Skin of body (tissue), 2 donors: ENCODE measurements around the gene PTDSS2. TPM values are rescaled to one million over a fixed set of nuclear protein-coding genes. Genes with fewer than 3 reads are reported as not detected.
"Not testable (repeated sequence)": the region's sequence is repeated elsewhere in the genome, so short reads cannot be mapped to it uniquely, and the experiment has no call there.

Experiments
- DNase-seq: peaks from one replicate; lab custom pipeline; 2025; lab: John Stamatoyannopoulos, UW
- total RNA-seq: library from RNA; depleted of rRNA; stranded (reverse); fragments of >200 nt; gene quantifications from one replicate; pipeline ENCODE4 v1.2.3, GENCODE V29; 2014

PTDSS2 gene
- total RNA-seq, 1 donor from 2014 or later, result 14.1 TPM

GRCh38 chr11:468493-468892, 18.4 kb downstream of the PTDSS2 start:
- no peak for DNase-seq

DNA sequence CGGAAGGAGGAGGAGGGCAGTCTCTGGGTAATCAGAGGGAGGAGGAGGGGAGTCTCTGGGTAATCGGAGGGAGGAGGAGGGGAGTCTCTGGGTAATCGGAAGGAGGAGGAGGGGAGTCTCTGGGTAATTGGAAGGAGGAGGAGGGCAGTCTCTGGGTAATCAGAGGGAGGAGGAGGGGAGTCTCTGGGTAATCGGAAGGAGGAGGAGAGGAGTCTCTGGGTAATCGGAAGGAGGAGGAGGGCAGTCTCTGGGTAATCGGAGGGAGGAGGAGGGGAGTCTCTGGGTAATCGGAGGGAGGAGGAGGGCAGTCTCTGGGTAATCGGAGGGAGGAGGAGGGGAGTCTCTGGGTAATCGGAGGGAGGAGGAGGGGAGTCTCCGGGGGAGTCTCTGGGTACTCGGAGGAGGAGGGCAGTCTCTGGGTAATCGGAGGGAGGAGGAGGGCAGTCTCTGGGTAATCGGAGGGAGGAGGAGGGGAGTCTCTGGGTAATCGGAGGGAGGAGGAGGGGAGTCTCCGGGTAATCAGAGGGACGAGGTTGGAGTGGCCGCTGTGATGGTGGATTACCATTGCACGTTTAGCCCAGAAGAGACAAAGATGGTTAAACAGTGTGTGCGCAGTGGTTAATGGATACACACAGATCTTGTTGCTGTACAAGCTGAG, 19.1 kb downstream of the PTDSS2 start:
- not testable (repeated sequence) for DNase-seq

DNA sequence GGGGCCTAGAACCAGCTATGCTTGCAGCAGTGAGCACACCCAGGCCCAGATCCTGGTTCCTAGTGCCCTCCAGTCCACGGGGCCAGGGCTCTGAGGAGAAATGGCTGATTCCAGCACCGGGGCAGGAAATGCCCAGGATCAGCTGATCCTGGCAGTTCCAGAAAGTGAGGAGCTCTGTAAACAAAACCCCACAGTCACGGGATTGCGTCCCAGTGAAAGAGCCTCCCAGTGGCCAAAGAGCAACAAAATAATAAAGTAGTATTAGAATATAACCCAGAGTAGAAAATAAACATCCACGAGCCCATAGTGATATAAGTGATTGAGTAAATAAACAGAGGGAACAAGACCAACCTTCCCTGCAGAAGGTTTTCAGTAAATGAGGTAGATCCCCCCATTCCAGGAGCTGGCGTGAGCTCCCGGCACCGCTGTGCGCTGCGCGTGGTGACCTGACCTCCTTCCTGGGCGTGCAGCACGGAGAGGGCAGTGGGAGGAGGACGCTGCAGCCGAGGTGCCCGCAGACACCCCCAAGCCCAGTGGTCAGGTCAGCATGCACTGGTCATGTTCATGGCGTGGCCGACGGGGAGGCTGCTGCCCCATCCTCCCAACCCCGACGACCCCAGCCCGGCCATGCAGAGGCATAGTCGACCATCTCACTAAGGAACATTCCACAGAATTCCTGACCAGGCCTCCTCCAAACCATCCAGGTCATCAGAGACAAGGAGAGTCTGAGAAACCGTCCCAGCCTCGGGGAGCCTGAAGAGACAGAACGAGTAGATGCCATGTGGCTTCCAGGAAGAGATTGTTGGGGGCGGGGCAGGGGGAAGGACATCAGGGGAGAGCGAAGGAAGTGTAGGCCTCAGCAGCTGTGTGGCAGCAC, 19.8 kb downstream of the PTDSS2 start:
- DNase-seq, result peak; percentile 16

DNA sequence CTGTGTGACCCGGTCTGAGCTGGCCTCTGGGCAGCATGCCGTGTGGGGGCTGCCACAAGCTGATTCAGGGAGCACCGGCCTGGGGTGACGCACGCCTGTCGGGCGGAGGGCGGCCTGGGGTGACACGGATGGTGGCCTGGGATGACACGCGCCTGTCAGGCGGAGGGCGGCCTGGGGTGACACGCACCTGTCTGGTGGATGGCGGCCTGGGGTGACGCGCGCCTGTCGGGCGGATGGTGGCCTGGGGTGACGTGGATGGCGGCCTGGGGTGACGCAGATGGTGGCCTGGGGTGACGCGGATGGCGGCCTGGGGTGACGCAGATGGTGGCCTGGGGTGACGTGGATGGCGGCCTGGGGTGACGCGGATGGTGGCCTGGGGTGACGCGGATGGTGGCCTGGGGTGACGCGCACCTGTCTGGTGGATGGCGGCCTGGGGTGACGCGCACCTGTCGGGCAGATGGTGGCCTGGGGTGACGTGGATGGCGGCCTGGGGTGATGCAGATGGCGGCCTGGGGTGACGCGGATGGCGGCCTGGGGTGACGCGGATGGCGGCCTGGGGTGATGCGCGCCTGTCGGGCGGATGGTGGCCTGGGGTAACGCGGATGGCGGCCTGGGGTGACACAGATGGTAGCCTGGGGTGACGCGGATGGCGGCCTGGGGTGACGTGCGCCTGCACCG, 21.5 kb downstream of the PTDSS2 start:
- DNase-seq, result no peak

- no peak for DNase-seq
Measured at GRCh38 chr11:472272-472671, 22.2 kb downstream of the PTDSS2 start.

DNA sequence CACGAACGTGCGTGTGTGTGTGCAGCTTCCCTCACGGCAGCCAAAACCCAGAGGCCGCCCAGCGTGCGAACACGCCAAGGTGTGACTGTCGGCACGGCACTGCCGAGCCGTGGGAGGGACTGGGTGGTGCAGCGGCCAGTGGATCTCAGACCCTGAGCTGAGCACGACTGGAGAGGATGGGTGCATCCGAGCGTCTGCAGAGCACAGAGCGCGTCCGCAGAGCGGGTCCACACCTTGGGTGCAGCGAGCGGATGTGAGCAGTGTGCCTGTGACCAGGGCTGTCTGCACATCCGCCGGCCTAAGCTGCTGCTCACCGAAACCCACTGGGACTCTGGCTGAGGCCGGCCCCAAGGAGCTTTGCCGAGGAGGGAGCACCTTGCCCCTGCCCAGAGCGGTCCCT, 22.7 kb downstream of the PTDSS2 start:
- DNase-seq, result no peak

DNA sequence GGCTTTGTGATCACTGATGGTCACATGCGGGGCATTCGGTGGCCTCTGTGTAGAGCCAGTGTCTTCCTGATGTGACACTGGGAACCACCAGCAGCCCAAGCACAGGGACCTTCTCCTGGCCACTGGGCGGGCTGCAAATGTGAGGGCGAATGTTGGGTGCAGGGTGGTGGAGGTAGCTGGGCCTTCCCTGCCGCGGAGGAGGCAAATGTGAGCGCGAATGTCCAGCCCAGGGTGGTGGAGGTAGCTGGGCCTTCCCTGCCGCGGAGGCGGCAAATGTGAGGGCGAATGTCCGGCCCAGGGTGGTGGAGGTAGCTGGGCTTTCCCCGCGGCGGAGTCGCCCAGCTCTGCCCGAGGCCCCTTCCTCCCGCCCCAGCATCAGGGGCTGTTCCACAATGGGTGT, 23.3 kb downstream of the PTDSS2 start:
- no peak for DNase-seq

DNA sequence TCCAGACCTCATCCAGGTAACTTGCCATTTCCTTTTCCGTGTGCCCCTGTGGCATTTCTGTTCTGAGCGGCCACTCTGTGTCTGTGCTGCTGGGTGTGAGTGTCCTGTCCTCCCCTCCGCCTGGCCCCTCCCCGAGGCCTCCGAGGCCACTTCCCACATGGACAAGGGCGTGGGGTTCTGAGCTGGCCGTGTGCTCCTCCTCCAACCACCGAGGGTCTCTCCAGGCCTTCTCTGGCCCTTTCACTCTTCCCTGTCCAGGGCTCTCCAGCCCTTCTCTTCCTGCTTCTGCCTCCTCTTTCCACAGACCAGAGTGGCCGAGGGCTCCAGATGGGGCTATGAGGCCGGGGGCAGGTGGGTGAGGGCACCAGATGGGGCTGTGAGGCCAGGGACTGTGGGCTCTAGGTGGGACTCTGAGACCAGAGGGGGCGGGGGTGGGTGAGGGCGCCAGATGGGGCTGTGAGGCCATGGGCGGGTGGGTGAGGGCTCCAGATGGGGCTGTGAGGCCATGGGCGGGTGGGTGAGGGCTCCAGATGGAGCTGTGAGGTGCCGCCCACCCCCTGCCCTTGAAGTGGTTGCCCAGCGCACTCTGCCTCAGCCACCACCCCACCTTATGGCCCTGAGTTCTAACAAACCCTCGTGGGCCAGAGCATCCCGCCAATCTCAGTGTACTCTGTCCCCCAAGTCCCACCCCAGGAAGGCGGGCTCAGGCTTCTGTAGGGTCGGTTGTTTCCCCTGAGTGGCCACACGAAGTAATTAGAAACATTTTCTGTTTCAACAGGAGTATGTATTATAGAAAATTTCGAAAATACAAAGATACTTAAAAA, 24.1 kb downstream of the PTDSS2 start:
- DNase-seq, result no peak

GRCh38 chr11:474914-475506, 24.9 kb downstream of the PTDSS2 start:
- DNase-seq, result no peak

- DNase-seq, result no peak
Measured at GRCh38 chr11:475941-476340, 25.9 kb downstream of the PTDSS2 start.

DNA sequence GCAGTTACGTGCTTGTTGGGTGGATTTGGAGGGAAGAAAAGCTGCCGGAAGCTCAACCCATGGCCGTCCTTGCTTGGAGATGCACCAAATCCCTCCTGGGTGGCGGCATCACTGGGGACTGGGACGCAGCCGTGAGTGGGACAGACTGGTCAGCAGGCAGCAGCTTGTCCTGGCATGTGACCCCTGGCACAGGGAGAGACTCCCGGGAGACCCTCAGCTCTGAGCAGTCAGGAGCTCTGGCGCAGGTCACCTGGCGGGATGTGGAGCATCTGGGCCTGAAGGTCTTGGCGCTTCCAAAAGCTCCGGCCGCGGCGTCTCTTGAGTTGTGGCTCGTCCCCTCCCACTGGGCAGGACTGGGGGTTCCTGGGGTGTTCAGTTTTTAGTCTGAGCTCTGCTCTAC, 26.3 kb downstream of the PTDSS2 start:
- DNase-seq, result no peak

DNA sequence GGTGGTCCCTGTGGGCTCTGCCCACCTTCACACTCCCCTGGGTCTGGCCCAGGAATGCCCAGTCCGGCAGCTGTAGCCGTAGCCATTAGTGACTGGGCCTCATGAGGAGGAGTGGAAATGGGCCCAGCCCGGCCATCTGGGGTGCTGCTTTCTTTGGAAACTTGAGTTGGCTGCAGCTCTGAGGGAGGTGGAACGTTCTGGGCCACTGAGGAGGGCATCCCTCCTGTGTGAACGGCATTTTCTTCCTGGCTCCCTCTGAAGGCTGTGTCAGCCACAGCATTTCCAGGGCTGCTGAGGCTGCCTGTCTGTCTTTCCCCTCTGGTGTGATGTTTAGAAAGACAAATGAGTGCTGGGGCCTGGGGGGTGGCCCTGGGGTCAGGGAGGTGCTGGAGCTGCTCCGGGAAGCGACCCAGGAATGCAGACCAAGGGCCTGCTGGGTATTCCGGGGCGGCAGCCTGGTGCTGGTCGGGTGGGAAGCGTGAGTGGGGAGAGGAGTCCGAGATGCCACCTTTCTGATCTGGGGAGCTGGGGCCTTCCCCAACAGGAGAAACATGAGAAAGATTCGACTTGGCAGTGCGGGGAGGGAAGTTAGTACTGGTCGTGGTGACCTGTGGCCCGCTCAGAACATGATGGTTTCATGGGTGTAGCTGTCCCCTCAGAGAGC, 27.1 kb downstream of the PTDSS2 start:
- DNase-seq, result no peak

DNA sequence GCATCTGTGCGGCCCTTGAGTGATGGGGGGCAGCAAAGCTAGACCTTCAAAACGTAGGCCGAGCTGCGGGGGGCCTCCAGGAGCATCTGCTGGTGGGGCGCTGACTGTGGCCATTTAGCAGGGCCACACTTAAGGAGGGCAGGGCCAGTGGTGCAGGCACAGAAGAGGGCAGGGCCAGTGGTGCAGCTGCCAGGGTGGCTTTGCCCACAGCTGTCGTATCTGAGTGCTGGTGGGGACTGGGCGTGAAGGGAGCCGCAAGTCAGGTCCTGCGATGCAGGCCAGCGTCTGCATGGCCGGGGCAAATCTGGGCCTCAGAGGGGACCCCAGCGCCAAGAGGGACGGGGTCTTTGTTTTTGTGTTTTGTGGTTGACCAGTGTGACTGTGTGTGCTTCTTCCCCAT, 29.2 kb downstream of the PTDSS2 start:
- DNase-seq, result no peak

DNA sequence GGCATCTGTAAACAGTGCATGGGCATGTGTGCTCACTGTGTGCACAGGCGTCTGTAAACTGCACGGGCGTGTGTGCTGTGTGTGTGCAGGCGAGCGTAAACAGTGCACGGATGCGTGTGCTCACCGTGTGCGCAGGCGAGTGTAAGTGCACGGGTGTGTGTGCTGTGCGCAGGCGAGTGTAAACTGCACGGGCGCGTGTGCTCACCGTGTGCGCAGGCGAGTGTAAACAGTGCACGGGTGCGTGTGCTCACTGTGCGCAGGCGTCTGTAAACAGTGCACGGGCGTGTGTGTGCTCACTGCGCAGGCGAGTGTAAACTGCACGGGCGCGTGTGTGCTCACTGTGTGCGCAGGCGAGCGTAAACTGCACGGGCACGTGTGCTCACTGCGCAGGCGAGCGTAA, 34.5 kb downstream of the PTDSS2 start:
- DNase-seq, result no peak

DNA sequence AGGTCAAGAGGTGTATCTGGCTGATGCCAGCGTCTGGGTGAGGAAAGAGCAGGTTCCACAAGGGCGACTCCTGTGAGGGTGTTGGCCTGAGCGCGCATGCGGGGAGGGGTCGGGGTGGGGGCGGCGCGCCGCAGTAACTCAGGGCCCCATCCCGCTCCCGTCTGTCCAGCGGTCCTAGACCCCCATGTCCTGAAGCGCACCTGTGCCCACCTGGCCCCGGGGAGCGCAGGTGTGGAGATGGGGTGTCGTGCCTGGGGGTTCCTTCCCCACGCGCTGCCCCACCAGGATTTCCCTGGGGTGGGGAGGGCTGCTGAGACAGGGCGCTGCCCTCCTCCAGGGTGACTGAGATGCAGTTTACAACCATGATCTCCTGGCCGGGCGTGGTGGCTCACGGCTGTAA, 36.1 kb downstream of the PTDSS2 start:
- no peak for DNase-seq

- DNase-seq, result no peak
Measured at GRCh38 chr11:487571-488021, 37.5 kb downstream of the PTDSS2 start.

DNA sequence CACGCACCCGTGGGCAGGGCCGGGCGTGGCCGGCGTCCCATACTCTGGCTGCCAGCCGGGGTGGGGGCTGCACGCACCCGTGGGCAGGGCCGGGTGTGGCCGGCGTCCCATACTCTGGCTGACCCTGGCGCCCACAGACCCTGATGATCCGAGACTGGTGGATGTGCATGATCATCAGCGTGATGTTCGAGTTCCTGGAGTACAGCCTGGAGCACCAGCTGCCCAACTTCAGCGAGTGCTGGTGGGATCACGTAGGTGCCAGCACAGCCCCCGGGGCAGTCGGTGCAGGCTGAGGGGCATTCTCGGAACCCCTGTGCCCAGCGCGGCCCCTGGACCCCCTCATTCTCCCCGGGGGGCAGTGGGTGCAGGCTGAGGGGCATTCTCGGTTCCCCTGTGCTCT, 38.0 kb downstream of the PTDSS2 start:
- DNase-seq, result no peak

- no peak for DNase-seq
Measured at GRCh38 chr11:488579-488978, 38.5 kb downstream of the PTDSS2 start.

GRCh38 chr11:488992-489391, 38.9 kb downstream of the PTDSS2 start:
- no peak for DNase-seq

DNA sequence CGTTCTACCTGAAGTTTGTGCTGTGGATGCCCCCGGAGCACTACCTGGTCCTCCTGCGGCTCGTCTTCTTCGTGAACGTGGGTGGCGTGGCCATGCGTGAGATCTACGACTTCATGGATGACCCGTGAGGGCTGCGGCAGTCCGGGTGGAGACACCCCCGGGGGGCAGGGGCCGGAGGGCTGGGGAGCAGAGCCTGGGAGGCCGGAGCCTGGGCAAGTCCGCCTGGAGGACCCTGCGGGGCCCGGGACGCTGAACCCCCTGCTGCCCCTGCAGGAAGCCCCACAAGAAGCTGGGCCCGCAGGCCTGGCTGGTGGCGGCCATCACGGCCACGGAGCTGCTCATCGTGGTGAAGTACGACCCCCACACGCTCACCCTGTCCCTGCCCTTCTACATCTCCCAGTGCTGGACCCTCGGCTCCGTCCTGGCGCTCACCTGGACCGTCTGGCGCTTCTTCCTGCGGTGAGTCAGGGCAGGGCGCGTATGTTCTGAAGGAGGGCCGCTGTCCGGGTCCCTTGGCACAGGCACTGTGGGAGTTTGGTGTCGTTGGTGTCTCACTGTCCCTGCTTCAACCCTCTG, 39.6 kb downstream of the PTDSS2 start:
- no peak for DNase-seq
